GM23338 (cell line): Measurements from ENCODE around the gene TCTN1.

Experiments
- CREB1 ChIP-seq: fragments of 250-450 bp; sonication (Bioruptor Pico); IDR thresholded peaks from 2 replicates; pipeline ENCODE4 v1.5.0; 2020; ENCODE audit warnings: low read depth, mild to moderate bottlenecking, moderate library complexity
- CTCF ChIP-seq, 2 experiments: fragments of 200-600 bp in 1 of 2; sonication (generic) in 1 of 2; conservative IDR thresholded peaks; 2 replicates each; pipeline versions ENCODE4 v1.5.1 to v1.6.1; 2016 to 2017; ENCODE audit warnings: antibody characterized with exemption in 2 of 2, low read depth in 2 of 2, mild to moderate bottlenecking in 2 of 2, moderate library complexity in 1 of 2
- ETS1 ChIP-seq: IDR thresholded peaks from 2 replicates; pipeline ENCODE4 v1.6.1; 2016; ENCODE audit warnings: antibody characterized with exemption
- EZH2 ChIP-seq: fragments of 200-600 bp; sonication (generic); IDR thresholded peaks from one replicate; pipeline ENCODE4 v1.8.0; 2017; ENCODE audit warnings: antibody characterized with exemption, mild to moderate bottlenecking, low read depth; ENCODE audit not compliant: unreplicated experiment
- EZH2phosphoT487 ChIP-seq: fragments of 200-600 bp; sonication (generic); IDR thresholded peaks from one replicate; pipeline ENCODE4 v1.8.1; 2018; ENCODE audit warnings: antibody characterized with exemption; ENCODE audit not compliant: unreplicated experiment
- JUNB ChIP-seq: IDR thresholded peaks from one replicate; pipeline ENCODE4 v1.6.1; 2016; ENCODE audit warnings: antibody characterized with exemption; ENCODE audit not compliant: unreplicated experiment
- NANOG ChIP-seq: IDR thresholded peaks from 2 replicates; pipeline ENCODE4 v1.6.1; 2016; ENCODE audit warnings: antibody characterized with exemption, borderline replicate concordance
- POLR2AphosphoS5 ChIP-seq: IDR thresholded peaks from 2 replicates; pipeline ENCODE4 v1.6.1; 2016; ENCODE audit warnings: antibody characterized with exemption, low read depth
- REST ChIP-seq: IDR thresholded peaks from one replicate; pipeline ENCODE4 v1.6.1; 2018; ENCODE audit warnings: antibody characterized with exemption; ENCODE audit not compliant: unreplicated experiment
- STAT1 ChIP-seq: IDR thresholded peaks from one replicate; pipeline ENCODE4 v1.6.1; 2016; ENCODE audit warnings: antibody characterized with exemption; ENCODE audit not compliant: unreplicated experiment
- ZNF114 ChIP-seq: fragments of 250-450 bp; sonication (Bioruptor Pico); IDR thresholded peaks from 2 replicates; pipeline ENCODE4 v1.5.0; 2020; ENCODE audit warnings: mild to moderate bottlenecking, moderate library complexity
- ZNF331 ChIP-seq: fragments of 250-450 bp; sonication (Bioruptor Pico); IDR thresholded peaks from 2 replicates; pipeline ENCODE4 v1.5.0; 2020; ENCODE audit warnings: low read depth, mild to moderate bottlenecking, moderate library complexity

- TF ChIP-seq CTCF (conservative IDR thresholded peaks at IDR 0.05; ENCODE audit: low read depth in 2 of 2) (no peak), ETS1 (no peak), EZH2phosphoT487 (no peak), POLR2AphosphoS5 (no peak), REST (no peak), JUNB (no peak), CREB1 (CRISPR knock-in tag) (no peak), EZH2 (no peak), STAT1 (no peak), ZNF331 (CRISPR knock-in tag) (no peak), ZNF114 (CRISPR knock-in tag) (no peak), NANOG (no peak)
Observed at GRCh38 chr12:110592078-110592477, 21.9 kb upstream of the TCTN1 start.
